Esophagus muscularis mucosa (tissue), 3 donors: ENCODE measurements around the gene PCED1B.

Experiments used
- CTCF ChIP-seq, 3 experiments: fragments of 200-600 bp in 2 of 3; fragments of 450-650 bp in 1 of 3; sonication (generic) in 2 of 3; IDR thresholded peaks; one replicate each; pipeline ENCODE4 v1.5.1; 2017 to 2019; ENCODE audit warnings: antibody characterized with exemption in 3 of 3, mild to moderate bottlenecking in 2 of 3, moderate library complexity in 1 of 3
- POLR2AphosphoS5 ChIP-seq, 2 donors: sonication (generic); formaldehyde crosslinking; IDR thresholded peaks; one replicate each; pipeline ENCODE4 v1.6.1; 2017; ENCODE audit warnings: antibody characterized with exemption in 2 of 2

GRCh38 chr12:47033081-47033480 lies 46.3 kb upstream of the PCED1B start:
- TF ChIP-seq CTCF (IDR thresholded peaks at IDR 0.05) = no peak
- no peak for TF ChIP-seq POLR2AphosphoS5 (IDR thresholded peaks at IDR 0.05)
